ENCODE data around the gene EPB41L5.
"Not testable (repeated sequence)": the region's sequence is repeated elsewhere in the genome, so short reads cannot be mapped to it uniquely, and the experiment has no call there.

EPB41L5 gene

GRCh38 chr2:120012771-120013596, at the start of gene EPB41L5:
Gene EPB41L5, plus strand, starts transcription at chr2:120013077. Its CDS starts 6,008 bp downstream, at chr2:120019085.
- peak; percentile 94 for DNase-seq

DNA sequence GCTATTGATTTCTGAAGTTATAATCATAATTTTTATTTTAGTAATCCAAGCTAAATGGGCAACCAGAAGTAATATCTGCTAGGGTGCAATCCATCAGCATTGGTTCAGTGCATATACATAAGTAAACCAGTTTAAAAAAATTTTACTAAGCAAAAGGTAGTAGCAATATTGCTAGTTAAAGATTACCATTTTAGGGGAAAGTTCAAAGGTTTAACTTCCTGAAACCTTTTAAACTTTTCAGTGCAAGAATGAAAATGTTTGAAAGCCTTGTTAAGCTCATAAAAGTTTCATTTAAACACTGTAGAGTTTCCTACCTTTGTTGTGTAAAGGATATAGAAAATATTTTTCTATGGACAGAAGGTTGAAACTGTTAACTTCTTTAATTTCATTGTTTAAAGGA, 31.0 kb upstream of the EPB41L5 start:
- DNase-seq = no peak

- DNase-seq = no peak
Measured at GRCh38 chr2:119982506-119982905, 30.4 kb upstream of the EPB41L5 start.

- DNase-seq = no peak
Measured at GRCh38 chr2:119983108-119983507, 29.8 kb upstream of the EPB41L5 start.

DNA sequence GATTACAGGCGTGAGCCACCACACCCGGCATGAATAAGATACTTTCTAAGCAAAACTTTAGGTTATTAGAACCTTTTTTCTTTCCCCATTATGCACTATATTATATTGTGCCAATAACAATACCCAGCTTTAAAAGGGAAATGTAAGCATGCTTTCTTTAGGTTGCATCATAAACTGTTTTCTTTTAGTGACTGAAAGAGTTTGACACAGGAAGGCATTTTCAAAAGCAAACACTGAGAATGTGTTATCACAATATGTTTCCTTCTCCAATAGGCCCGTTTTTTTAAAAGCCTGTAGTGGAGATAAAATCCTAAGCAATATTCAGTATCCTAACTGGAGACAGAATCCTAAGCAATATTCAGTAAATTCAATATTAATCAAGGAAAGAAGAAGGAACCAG, 16.7 kb upstream of the EPB41L5 start:
- no peak for DNase-seq

GRCh38 chr2:119996896-119997891, 15.7 kb upstream of the EPB41L5 start:
- not testable (repeated sequence) for DNase-seq

DNA sequence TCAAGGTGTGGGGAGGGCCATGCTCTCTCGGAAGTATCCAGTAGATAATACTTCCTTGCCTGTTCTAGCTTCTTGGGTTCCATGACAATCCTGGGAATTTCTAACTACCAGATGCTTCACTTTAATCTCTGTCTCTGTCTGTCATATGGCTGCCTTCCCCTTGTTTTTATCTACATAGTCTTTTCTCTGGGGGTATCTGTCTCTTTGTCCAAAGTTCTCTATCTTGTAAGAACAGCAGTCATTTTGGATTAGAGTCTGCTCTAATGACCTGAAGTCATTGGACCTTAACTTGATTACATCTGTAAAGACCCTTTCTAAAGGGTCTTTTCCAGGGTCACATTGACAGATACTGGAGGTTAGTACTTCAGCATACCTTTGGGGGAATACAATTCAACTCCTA, 11.4 kb upstream of the EPB41L5 start:
- DNase-seq = no peak

DNA sequence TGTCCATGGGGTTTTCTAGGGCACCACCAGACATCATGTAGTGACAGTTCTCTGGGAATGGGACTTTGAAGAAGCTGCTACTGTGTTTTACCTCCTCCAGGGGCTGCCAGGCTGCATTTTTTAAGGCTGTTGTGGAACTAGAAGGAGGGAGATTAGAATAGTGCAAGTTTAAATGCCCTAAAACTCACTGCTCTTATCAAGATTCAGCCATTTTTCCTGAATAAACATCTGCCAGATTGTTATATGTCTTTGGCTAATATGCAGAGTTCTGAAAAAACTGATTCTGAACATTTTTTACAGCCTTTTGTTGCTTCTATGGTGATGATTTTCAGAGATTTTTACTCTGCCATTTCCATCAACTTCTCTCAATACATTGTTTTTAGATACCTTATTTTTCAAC, 8.6 kb upstream of the EPB41L5 start:
- DNase-seq = no peak

DNA sequence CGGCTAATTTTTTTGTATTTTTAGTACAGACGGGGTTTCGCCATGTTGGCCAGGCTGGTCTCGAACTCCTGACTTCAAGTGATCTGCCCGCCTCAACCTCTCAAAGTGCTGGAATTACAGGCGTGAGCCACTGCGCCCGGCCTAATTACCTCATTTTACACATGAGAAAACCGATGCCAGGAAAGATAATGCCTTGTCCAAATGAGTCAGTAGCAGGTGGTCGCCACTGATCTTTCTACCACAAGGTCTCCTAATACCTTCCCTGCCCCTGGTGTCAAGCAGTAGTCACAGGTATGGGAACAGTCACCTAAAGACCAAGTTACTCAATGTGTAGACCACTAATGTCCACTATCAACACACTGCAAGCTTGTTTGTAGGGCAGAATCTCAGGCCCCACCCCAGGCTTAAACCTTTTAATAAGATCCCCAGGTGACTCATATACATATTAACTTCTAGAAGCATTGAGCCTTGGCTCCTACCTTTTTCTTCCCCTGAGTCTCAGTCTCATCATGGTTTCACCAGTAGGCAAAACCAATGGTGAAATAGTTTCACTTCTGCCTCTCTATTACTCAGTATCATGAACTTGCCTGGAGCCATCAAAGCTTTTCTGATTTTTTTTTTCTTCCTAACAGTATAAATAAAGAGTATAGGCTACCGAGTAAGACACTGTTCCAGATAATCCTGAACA, 6.9 kb upstream of the EPB41L5 start:
- DNase-seq = no peak

- DNase-seq = no peak
Measured at GRCh38 chr2:120007851-120008250, 5.0 kb upstream of the EPB41L5 start.

DNA sequence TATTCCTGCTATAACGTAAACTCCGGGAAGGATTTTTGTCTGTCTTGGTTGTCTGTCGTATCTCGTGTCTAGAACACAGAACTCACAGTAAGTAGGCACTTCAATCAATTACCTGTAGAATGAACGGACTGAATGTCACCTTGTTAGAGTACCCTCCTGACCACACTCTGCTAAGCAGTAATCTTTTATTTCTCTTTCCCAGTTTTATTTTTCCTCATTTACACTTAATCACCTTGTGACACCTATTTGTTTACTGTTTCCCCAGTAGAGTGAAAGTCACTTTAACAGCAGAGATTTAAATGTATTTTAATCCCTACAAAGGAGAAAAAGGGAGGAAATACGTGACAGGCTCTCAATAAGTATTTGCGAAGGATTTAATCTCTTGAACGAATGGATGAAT, 514 bp upstream of the EPB41L5 start:
- no peak for DNase-seq

- no peak for DNase-seq
Measured at GRCh38 chr2:120013597-120014223, 833 bp downstream of the EPB41L5 start.

DNA sequence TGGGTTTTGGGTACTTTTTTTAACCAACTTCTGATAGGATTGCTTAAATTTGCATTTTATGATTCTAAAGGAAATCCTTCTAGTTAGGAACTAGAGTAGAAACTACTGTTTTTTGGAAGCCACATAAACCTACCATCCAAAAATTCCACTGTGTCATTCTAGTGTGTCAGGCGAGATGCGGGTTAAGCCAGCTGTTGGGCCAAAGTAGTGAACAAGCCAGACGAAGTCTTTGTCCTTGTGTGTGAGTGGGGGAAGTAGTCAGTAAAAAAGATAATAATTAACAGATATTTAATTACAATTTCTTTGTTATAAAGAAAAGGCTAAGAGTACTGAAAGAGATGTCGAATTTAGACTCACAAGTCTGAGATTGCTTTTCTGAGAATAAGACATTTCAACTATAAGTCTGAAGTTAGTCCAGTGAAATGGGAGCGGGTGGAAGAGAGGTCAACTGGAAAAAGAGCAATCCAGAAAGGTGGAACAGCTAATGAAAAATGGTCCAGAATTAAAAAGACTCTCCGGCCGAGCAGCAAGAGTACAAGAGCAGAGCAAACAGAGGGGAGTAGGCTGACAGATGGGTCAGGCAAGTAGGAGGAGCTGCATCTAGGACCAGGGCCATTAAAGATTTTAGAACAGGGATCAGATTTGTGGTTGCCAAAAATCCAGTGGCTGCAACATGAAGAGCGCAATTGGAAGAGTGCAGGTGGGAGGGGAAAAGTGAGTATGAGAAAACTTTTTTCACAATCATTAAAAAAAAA, 1.5 kb downstream of the EPB41L5 start:
- DNase-seq = no peak

DNA sequence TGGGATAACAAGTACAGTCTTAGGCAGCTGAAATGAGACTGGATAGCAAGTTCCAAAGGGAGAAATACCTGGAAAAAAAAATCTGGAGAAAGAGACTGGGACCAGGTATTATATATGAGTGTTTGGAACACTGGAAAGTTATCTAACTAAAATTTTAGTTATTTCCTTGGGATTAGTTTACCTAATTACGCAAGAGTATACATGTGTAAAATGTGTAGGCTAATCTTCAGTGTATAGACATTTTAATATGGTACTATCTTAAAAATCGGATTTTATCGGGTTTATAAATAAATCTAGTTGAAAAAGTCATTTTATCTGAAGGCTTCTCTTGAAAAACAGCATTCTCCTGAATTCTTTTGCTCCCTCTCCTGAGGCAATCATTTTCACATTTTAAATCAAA, 3.9 kb downstream of the EPB41L5 start:
- DNase-seq = no peak

- DNase-seq = no peak
Measured at GRCh38 chr2:120017201-120017600, 4.3 kb downstream of the EPB41L5 start.

- DNase-seq = no peak
Measured at GRCh38 chr2:120018549-120018948, 5.7 kb downstream of the EPB41L5 start.

- no peak for DNase-seq
Measured at GRCh38 chr2:120020554-120020953, 7.7 kb downstream of the EPB41L5 start.

GRCh38 chr2:120022505-120022904, 9.6 kb downstream of the EPB41L5 start:
- not testable (repeated sequence) for DNase-seq

GRCh38 chr2:120026890-120027289, 14.0 kb downstream of the EPB41L5 start:
- DNase-seq = no peak

- no peak for DNase-seq
Measured at GRCh38 chr2:120028795-120029194, 15.9 kb downstream of the EPB41L5 start.
